ENCODE data around the gene HDAC5. TPM values are rescaled to one million over a fixed set of nuclear protein-coding genes. Genes with fewer than 3 reads are reported as not detected.
"Not testable (repeated sequence)": the region's sequence is repeated elsewhere in the genome, so short reads cannot be mapped to it uniquely, and the experiment has no call there.

HDAC5 gene
- total RNA-seq, 1 donor: 69.3 TPM

GRCh38 chr17:44120281-44120680 is 3.2 kb downstream of the HDAC5 start:
- not testable (repeated sequence) for H3K4me3 ChIP-seq (ENCODE audit: low read length); H3K27me3 ChIP-seq (ENCODE audit: insufficient read depth, low read length); H3K9me3 ChIP-seq (ENCODE audit: low read depth, low read length)
- H3K4me1 ChIP-seq (ENCODE audit: insufficient read depth, low read length): peaks cover 24% of the 10 kb centered on the region

- Histone ChIP-seq H3K27me3 (ENCODE audit: insufficient read depth, low read length) (no peaks in the 10 kb centered on the region), H3K4me1 (ENCODE audit: insufficient read depth, low read length) (peaks cover 24% of the 10 kb centered on the region), H3K4me3 (ENCODE audit: low read length) (no peak overlapping the region), H3K9me3 (ENCODE audit: low read depth, low read length) (no peaks in the 10 kb centered on the region)
These were observed 3.6 kb downstream of the HDAC5 start for GRCh38 chr17:44119798-44120197.

GRCh38 chr17:44119062-44119461 is 4.4 kb downstream of the HDAC5 start:
- Histone ChIP-seq H3K27me3 (ENCODE audit: insufficient read depth, low read length) (no peaks in the 10 kb centered on the region), H3K4me1 (ENCODE audit: insufficient read depth, low read length) (peaks cover 22% of the 10 kb centered on the region), H3K9me3 (ENCODE audit: low read depth, low read length) (no peaks in the 10 kb centered on the region), H3K4me3 (ENCODE audit: low read length) (no peak overlapping the region)

GRCh38 chr17:44118427-44119050 is 4.9 kb downstream of the HDAC5 start:
- H3K9me3 ChIP-seq (ENCODE audit: low read depth, low read length): no peaks in the 10 kb centered on the region
- peaks cover 22% of the 10 kb centered on the region for H3K4me1 ChIP-seq (ENCODE audit: insufficient read depth, low read length)
- H3K4me3 ChIP-seq (ENCODE audit: low read length): no peak overlapping the region
- H3K27me3 ChIP-seq (ENCODE audit: insufficient read depth, low read length): no peaks in the 10 kb centered on the region

- Histone ChIP-seq H3K9me3 (ENCODE audit: low read depth, low read length) (no peaks in the 10 kb centered on the region), H3K4me3 (ENCODE audit: low read length) (no peak overlapping the region), H3K27me3 (ENCODE audit: insufficient read depth, low read length) (no peaks in the 10 kb centered on the region), H3K4me1 (ENCODE audit: insufficient read depth, low read length) (peaks cover 27% of the 10 kb centered on the region)
These were observed 6.1 kb downstream of the HDAC5 start for GRCh38 chr17:44117351-44117750.

GRCh38 chr17:44115585-44116415 is 7.6 kb downstream of the HDAC5 start:
- Histone ChIP-seq H3K27me3 (ENCODE audit: insufficient read depth, low read length) (no peaks in the 10 kb centered on the region), H3K4me3 (ENCODE audit: low read length) (no peak overlapping the region), H3K9me3 (ENCODE audit: low read depth, low read length) (no peaks in the 10 kb centered on the region), H3K4me1 (ENCODE audit: insufficient read depth, low read length) (peaks cover 33% of the 10 kb centered on the region)

GRCh38 chr17:44113868-44114840 is 9.3 kb downstream of the HDAC5 start:
- H3K27me3 ChIP-seq (ENCODE audit: insufficient read depth, low read length): no peaks in the 10 kb centered on the region
- H3K4me1 ChIP-seq (ENCODE audit: insufficient read depth, low read length): peaks cover 48% of the 10 kb centered on the region
- no peak overlapping the region for H3K4me3 ChIP-seq (ENCODE audit: low read length)
- H3K9me3 ChIP-seq (ENCODE audit: low read depth, low read length): no peaks in the 10 kb centered on the region

GRCh38 chr17:44113382-44113781 is 10.1 kb downstream of the HDAC5 start:
- Histone ChIP-seq H3K4me1 (ENCODE audit: insufficient read depth, low read length) (peaks cover 48% of the 10 kb centered on the region), H3K4me3 (ENCODE audit: low read length) (no peak overlapping the region), H3K9me3 (ENCODE audit: low read depth, low read length) (no peaks in the 10 kb centered on the region), H3K27me3 (ENCODE audit: insufficient read depth, low read length) (no peaks in the 10 kb centered on the region)

GRCh38 chr17:44112284-44113280 is 10.9 kb downstream of the HDAC5 start:
- Histone ChIP-seq H3K27me3 (ENCODE audit: insufficient read depth, low read length) (no peaks in the 10 kb centered on the region), H3K4me3 (ENCODE audit: low read length) (no peak overlapping the region), H3K9me3 (ENCODE audit: low read depth, low read length) (no peaks in the 10 kb centered on the region), H3K4me1 (ENCODE audit: insufficient read depth, low read length) (peaks cover 48% of the 10 kb centered on the region)

GRCh38 chr17:44111777-44112176 is 11.7 kb downstream of the HDAC5 start:
- Histone ChIP-seq H3K4me3 (ENCODE audit: low read length) (no peak overlapping the region), H3K27me3 (ENCODE audit: insufficient read depth, low read length) (no peaks in the 10 kb centered on the region), H3K4me1 (ENCODE audit: insufficient read depth, low read length) (peaks cover 48% of the 10 kb centered on the region)

GRCh38 chr17:44110823-44111633 is 12.4 kb downstream of the HDAC5 start:
- no peaks in the 10 kb centered on the region for H3K27me3 ChIP-seq (ENCODE audit: insufficient read depth, low read length)
- H3K9me3 ChIP-seq (ENCODE audit: low read depth, low read length): no peaks in the 10 kb centered on the region
- H3K4me1 ChIP-seq (ENCODE audit: insufficient read depth, low read length): peaks cover 48% of the 10 kb centered on the region
- peak overlapping the region; percentile 15 for H3K4me3 ChIP-seq (ENCODE audit: low read length)

More at GRCh38 chr17:44111777-44112176, 11.7 kb downstream of the HDAC5 start:
- no peaks in the 10 kb centered on the region for H3K9me3 ChIP-seq (ENCODE audit: low read depth, low read length)

- Histone ChIP-seq H3K9me3 (ENCODE audit: low read depth, low read length) (no peaks in the 10 kb centered on the region), H3K4me1 (ENCODE audit: insufficient read depth, low read length) (peaks cover 48% of the 10 kb centered on the region), H3K4me3 (ENCODE audit: low read length) (no peak overlapping the region), H3K27me3 (ENCODE audit: insufficient read depth, low read length) (no peaks in the 10 kb centered on the region)
These were observed 13.3 kb downstream of the HDAC5 start for GRCh38 chr17:44110011-44110686.

- Histone ChIP-seq H3K9me3 (ENCODE audit: low read depth, low read length) (no peaks in the 10 kb centered on the region), H3K4me3 (ENCODE audit: low read length) (no peak overlapping the region), H3K27me3 (ENCODE audit: insufficient read depth, low read length) (no peaks in the 10 kb centered on the region), H3K4me1 (ENCODE audit: insufficient read depth, low read length) (peaks cover 47% of the 10 kb centered on the region)
These were observed 14.2 kb downstream of the HDAC5 start for GRCh38 chr17:44109312-44109630.

Data from mononuclear cell (primary cell).